Epithelial cell of proximal tubule (primary cell): Measurements from ENCODE around the gene NAGPA. TPM values are rescaled to one million over a fixed set of nuclear protein-coding genes. Genes with fewer than 3 reads are reported as not detected.

ENCODE experiments used
- DNase-seq: peaks from one replicate; pipeline ENCODE4 v3.0.0-alpha.2; 2011; ENCODE audit warnings: low read depth
- H3K4me3 ChIP-seq: 2 replicates; pipeline ENCODE4 v1.5.1; 2011; ENCODE audit warnings: low read depth, mild to moderate bottlenecking, low read length
- CTCF ChIP-seq: conservative IDR thresholded peaks from 2 replicates; pipeline ENCODE4 v1.5.1; 2012; ENCODE audit warnings: low read depth, mild to moderate bottlenecking, low read length
- total RNA-seq: library from RNA; depleted of rRNA; stranded (reverse); fragments of >200 nt; gene quantifications from 2 replicates; pipeline ENCODE4 v1.2.3, GENCODE V29; 2015

The NAGPA gene
- total RNA-seq, 1 donor from 2014 or later = 15.8 TPM

GRCh38 chr16:5018793-5019192 lies 14.9 kb downstream of the NAGPA start:
- TF ChIP-seq CTCF = no peak
- no peak for DNase-seq
- no peak overlapping the region for H3K4me3 ChIP-seq

GRCh38 chr16:5017678-5017969 lies 16.1 kb downstream of the NAGPA start:
- no peak overlapping the region for H3K4me3 ChIP-seq
- no peak for DNase-seq
- TF ChIP-seq CTCF = no peak

- H3K4me3 ChIP-seq = no peak overlapping the region
- no peak for TF ChIP-seq CTCF
- DNase-seq = no peak
These were observed 16.6 kb downstream of the NAGPA start for GRCh38 chr16:5016967-5017677.

- H3K4me3 ChIP-seq = no peak overlapping the region
- DNase-seq = no peak
- no peak for TF ChIP-seq CTCF
These were observed 17.8 kb downstream of the NAGPA start for GRCh38 chr16:5015887-5016286.

GRCh38 chr16:5015351-5015750 lies 18.4 kb downstream of the NAGPA start:
- DNase-seq = no peak
- no peak for TF ChIP-seq CTCF
- no peak overlapping the region for H3K4me3 ChIP-seq

- no peak for TF ChIP-seq CTCF
- no peak overlapping the region for H3K4me3 ChIP-seq
- no peak for DNase-seq
These were observed 20.8 kb downstream of the NAGPA start for GRCh38 chr16:5012887-5013286.

GRCh38 chr16:5011637-5012036 lies 22.1 kb downstream of the NAGPA start:
- no peak overlapping the region for H3K4me3 ChIP-seq
- TF ChIP-seq CTCF = no peak
- no peak for DNase-seq
